Activated naive CD4-positive, alpha-beta T cell (primary cell): Measurements from ENCODE around the gene GARRE1.
"Not testable (repeated sequence)": the region's sequence is repeated elsewhere in the genome, so short reads cannot be mapped to it uniquely, and the experiment has no call there.

Experiments
- DNase-seq, 4 experiments: peaks; one replicate each; lab custom pipeline; 2025; lab: John Stamatoyannopoulos, UW

GARRE1 gene

GRCh38 chr19:34257559-34257924 is 3.2 kb downstream of the GARRE1 start:
- no peak for DNase-seq

GRCh38 chr19:34259367-34260095 is 5.2 kb downstream of the GARRE1 start:
- DNase-seq = no peak

- DNase-seq = no peak
Observed at GRCh38 chr19:34260771-34261173, 6.4 kb downstream of the GARRE1 start.

- no peak for DNase-seq
Observed at GRCh38 chr19:34261334-34262109, 7.2 kb downstream of the GARRE1 start.

GRCh38 chr19:34263745-34264237 is 9.4 kb downstream of the GARRE1 start:
- no peak for DNase-seq

- no peak for DNase-seq
Observed at GRCh38 chr19:34265221-34265650, 10.9 kb downstream of the GARRE1 start.

- peak in 1 of 4 experiments; percentile 2 for DNase-seq
Observed at GRCh38 chr19:34269081-34269480, 14.7 kb downstream of the GARRE1 start.

GRCh38 chr19:34269489-34269888 is 15.1 kb downstream of the GARRE1 start:
- no peak for DNase-seq

- DNase-seq = peak in 3 of 4 experiments; percentile 5 to 56 (median 55)
Observed at GRCh38 chr19:34269968-34270621, 15.7 kb downstream of the GARRE1 start.

GRCh38 chr19:34273121-34273520 is 18.8 kb downstream of the GARRE1 start:
- no peak for DNase-seq

- DNase-seq = no peak
Observed at GRCh38 chr19:34274284-34274826, 20.0 kb downstream of the GARRE1 start.

- no peak for DNase-seq
Observed at GRCh38 chr19:34274827-34275625, 20.7 kb downstream of the GARRE1 start.

GRCh38 chr19:34275705-34276104 is 21.4 kb downstream of the GARRE1 start:
- no peak for DNase-seq

GRCh38 chr19:34276614-34277013 is 22.3 kb downstream of the GARRE1 start:
- no peak for DNase-seq

- no peak for DNase-seq
Observed at GRCh38 chr19:34277244-34277643, 22.9 kb downstream of the GARRE1 start.

GRCh38 chr19:34278783-34279182 is 24.4 kb downstream of the GARRE1 start:
- no peak for DNase-seq

- not testable (repeated sequence) for DNase-seq
Observed at GRCh38 chr19:34281444-34281843, 27.1 kb downstream of the GARRE1 start.

- no peak for DNase-seq
Observed at GRCh38 chr19:34282611-34283519, 28.5 kb downstream of the GARRE1 start.

GRCh38 chr19:34284505-34284904 is 30.2 kb downstream of the GARRE1 start:
- DNase-seq = no peak

- DNase-seq = no peak
Observed at GRCh38 chr19:34287662-34288140, 33.3 kb downstream of the GARRE1 start.
